ENCODE data around the gene PCSK5.

The PCSK5 gene

DNA sequence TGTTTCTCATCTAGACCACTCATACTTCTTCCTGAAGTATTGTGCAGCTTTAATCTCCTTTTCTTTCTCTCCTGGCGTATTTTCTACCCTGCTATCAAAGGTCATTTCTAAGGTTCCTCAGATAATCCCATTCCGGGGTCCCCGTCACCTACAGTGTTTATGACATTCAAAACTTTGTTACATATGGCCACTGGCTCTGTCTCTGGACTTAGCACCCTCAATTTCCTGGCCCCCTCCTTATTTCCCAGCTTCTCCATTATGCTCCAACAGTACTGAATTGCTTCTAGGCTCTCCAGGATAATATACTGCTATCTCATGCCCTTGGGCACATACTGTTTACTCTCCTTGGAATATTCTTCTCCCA, 472.5 kb downstream of the PCSK5 start:
- TF ChIP-seq, protein P1, sequence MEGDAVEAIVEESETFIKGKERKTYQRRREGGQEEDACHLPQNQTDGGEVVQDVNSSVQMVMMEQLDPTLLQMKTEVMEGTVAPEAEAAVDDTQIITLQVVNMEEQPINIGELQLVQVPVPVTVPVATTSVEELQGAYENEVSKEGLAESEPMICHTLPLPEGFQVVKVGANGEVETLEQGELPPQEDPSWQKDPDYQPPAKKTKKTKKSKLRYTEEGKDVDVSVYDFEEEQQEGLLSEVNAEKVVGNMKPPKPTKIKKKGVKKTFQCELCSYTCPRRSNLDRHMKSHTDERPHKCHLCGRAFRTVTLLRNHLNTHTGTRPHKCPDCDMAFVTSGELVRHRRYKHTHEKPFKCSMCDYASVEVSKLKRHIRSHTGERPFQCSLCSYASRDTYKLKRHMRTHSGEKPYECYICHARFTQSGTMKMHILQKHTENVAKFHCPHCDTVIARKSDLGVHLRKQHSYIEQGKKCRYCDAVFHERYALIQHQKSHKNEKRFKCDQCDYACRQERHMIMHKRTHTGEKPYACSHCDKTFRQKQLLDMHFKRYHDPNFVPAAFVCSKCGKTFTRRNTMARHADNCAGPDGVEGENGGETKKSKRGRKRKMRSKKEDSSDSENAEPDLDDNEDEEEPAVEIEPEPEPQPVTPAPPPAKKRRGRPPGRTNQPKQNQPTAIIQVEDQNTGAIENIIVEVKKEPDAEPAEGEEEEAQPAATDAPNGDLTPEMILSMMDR (IDR thresholded peaks at IDR 0.05; ENCODE audit: low read depth, low read length, missing control alignments): no peak
- H3K4me3 ChIP-seq (replicated peaks; ENCODE audit: low read depth, low read length): no peak overlapping the region
- DNase-seq (ENCODE audit: extremely low read depth, low read depth): no peak

DNA sequence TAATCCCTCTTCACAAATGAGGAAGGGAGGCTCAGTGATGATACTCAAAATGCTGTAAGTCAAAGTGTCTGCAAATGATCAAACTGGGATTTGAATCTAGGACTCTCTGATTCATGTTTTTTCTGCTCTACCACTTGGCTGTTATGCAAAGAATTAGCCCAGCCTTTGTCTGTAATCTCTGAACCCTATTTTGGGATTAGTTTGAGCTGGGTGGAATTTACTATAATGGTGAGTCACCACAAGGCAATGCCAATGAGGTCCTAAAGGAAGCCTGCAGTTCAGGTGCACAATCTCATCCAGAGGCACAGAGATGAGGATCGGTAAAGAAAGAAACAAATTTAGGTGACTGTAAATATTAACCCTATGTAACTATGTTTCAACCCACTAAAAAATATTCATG, 474.6 kb downstream of the PCSK5 start:
- no peak for DNase-seq (ENCODE audit: extremely low read depth, low read depth)
- H3K4me3 ChIP-seq (replicated peaks; ENCODE audit: low read depth, low read length): no peak overlapping the region
- TF ChIP-seq, protein P1 (IDR thresholded peaks at IDR 0.05; ENCODE audit: low read depth, low read length, missing control alignments): no peak

DNA sequence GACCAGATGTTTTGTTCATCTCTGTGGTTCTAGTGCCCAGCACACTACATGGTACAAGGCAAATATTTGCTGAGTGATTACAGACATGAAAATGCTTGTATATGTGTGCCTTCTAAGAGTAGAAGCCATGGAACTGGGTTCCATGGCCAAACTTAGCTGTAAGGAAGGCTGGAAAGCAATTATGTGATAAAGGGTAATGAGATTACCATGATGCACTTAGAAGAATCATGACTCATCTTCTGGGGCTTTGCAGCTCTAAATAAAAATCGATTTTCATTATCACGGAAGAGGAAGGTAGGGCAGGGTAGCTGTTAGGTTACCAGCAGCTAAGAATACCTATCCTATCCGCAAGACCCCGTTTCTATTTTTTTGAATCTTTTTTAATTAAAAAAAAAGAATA, 475.8 kb downstream of the PCSK5 start:
- H3K4me3 ChIP-seq (replicated peaks; ENCODE audit: low read depth, low read length): no peak overlapping the region
- no peak for DNase-seq (ENCODE audit: extremely low read depth, low read depth)
- TF ChIP-seq, protein P1 (IDR thresholded peaks at IDR 0.05; ENCODE audit: low read depth, low read length, missing control alignments): no peak

DNA sequence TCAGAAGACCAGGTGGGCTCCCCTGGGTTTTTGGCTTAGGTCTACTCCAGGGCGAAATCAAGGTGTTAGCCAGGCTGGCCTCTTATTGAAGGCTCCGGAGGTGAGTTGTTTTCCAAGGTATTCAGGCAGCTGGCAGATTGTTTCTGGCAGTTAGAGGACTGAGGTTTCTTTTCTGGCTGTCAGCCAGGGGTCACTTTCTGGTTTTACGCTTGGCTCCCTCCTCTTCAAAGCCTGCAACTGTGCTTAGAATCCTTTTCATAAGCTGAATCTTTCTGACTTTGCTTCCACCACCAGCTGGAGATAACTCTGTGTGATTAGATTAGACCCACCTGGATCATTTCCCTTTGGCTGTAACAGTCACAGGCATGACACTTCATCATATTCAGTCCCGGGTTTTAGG, 479.1 kb downstream of the PCSK5 start:
- DNase-seq (ENCODE audit: extremely low read depth, low read depth): no peak
- TF ChIP-seq, protein P1 (IDR thresholded peaks at IDR 0.05; ENCODE audit: low read depth, low read length, missing control alignments): no peak

DNA sequence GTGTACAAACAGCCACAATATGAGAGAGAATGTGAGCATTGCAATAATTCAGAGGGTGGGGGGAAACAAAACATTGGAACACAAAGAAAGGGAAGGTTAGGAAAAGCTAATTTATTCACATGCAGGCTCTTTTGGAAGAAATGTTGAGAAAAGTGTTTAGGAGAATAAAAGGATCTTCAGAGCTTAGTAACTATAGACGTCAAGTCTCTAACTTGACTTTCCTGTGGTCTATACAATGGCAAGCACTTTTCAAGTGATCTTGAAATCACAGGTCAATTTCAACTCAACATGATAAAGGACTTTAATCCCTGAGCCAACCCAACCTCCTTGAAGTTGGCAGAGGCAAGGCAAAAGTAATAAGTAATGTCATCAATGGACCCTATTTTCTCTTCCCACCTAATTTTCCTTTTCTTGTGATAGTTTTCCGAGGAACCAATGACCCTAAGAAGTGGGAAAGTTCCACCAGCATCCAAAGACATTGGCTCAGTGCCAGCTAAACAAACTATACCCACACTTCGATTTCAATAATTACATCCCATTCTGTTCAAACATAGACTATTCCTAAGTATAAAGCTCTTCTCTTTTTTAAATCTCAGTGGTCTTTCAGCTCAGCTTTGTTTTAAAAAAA, 480.0 kb downstream of the PCSK5 start:
- no peak overlapping the region for H3K4me3 ChIP-seq (replicated peaks; ENCODE audit: low read depth, low read length)
- TF ChIP-seq, protein P1 (IDR thresholded peaks at IDR 0.05; ENCODE audit: low read depth, low read length, missing control alignments): no peak
- DNase-seq (ENCODE audit: extremely low read depth, low read depth): no peak

More for the DNA sequence above, 479.1 kb downstream of the PCSK5 start:
- H3K4me3 ChIP-seq (replicated peaks; ENCODE audit: low read depth, low read length): no peak overlapping the region

DNA sequence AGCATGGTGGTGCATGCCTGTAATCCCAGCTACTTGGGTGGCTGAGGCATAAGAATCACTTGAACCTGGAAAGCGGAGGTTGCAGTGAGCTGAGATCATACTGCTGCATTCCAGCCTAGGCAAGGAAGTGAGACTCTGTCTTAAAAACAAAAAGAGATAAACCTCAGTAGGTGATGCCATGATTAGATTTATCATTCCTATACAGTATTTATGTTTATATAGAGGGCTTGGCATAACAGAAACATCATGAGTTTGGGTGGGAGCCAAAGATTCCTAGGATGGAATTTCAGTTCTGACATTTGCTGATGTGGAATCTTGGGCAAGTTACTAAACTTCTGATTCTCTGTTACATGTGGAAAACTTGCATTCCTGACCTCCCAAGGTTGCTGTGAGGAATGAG, 481.4 kb downstream of the PCSK5 start:
- TF ChIP-seq, protein P1 (IDR thresholded peaks at IDR 0.05; ENCODE audit: low read depth, low read length, missing control alignments): no peak
- H3K4me3 ChIP-seq (replicated peaks; ENCODE audit: low read depth, low read length): no peak overlapping the region
- DNase-seq (ENCODE audit: extremely low read depth, low read depth): no peak

DNA sequence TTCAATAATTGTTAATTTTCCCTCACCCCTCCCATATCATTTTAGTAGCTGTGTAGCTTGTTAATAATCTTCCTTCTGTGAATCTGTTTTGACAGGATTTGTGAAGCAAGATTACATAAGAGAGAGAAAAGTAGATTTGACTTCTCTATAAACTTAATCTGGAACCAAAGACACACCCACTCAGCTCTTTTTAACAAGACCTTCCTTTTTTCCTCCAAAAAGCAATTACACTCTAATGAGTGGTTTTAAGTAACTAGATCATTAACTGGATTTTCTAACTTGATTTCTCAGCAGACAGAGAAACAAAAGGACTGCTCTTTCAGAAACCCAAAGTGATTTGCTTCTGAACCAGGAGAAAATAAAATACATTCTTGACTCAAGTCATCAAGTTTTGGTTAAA, 481.9 kb downstream of the PCSK5 start:
- H3K4me3 ChIP-seq (replicated peaks; ENCODE audit: low read depth, low read length): no peak overlapping the region
- TF ChIP-seq, protein P1 (IDR thresholded peaks at IDR 0.05; ENCODE audit: low read depth, low read length, missing control alignments): no peak
- no peak for DNase-seq (ENCODE audit: extremely low read depth, low read depth)

All from HFF-Myc (cell line).